Panc1 (cell line): ENCODE results near the gene TSHR.

Experiments
- POLR2AphosphoS5 ChIP-seq: IDR thresholded peaks from 2 replicates; pipeline ENCODE4 v1.6.1; 2012; ENCODE audit warnings: mild to moderate bottlenecking, low read depth, low read length, moderate library complexity
- REST ChIP-seq, 2 experiments: IDR thresholded peaks; 2 replicates each; pipeline ENCODE4 v1.6.1; 2011 to 2012; ENCODE audit warnings: low read depth in 2 of 2, control low read depth in 1 of 2, low read length in 1 of 2, mild to moderate bottlenecking in 1 of 2, moderate library complexity in 1 of 2; ENCODE audit not compliant: insufficient read depth in 1 of 2
- TF ChIP-seq, protein P1 (sequence below): fragments of 450-650 bp; IDR thresholded peaks from 2 replicates; pipeline ENCODE4 v1.5.1; 2017; ENCODE audit warnings: mild to moderate bottlenecking

- TF ChIP-seq, protein P1, sequence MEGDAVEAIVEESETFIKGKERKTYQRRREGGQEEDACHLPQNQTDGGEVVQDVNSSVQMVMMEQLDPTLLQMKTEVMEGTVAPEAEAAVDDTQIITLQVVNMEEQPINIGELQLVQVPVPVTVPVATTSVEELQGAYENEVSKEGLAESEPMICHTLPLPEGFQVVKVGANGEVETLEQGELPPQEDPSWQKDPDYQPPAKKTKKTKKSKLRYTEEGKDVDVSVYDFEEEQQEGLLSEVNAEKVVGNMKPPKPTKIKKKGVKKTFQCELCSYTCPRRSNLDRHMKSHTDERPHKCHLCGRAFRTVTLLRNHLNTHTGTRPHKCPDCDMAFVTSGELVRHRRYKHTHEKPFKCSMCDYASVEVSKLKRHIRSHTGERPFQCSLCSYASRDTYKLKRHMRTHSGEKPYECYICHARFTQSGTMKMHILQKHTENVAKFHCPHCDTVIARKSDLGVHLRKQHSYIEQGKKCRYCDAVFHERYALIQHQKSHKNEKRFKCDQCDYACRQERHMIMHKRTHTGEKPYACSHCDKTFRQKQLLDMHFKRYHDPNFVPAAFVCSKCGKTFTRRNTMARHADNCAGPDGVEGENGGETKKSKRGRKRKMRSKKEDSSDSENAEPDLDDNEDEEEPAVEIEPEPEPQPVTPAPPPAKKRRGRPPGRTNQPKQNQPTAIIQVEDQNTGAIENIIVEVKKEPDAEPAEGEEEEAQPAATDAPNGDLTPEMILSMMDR, result peak; percentile 82
- TF ChIP-seq POLR2AphosphoS5, result no peak
- no peak for TF ChIP-seq REST (IDR thresholded peaks at IDR 0.05; ENCODE audit: insufficient read depth in 1 of 2, low read depth in 2 of 2, low read length in 1 of 2)
Observed at GRCh38 chr14:80954687-80955299, 628 bp upstream of the TSHR start.
